Ascending aorta (tissue), 2 donors: ENCODE data around the gene KLHL25. TPM values are rescaled to one million over a fixed set of nuclear protein-coding genes. Genes with fewer than 3 reads are reported as not detected.
A peak's percentile ranks its signal among the peaks of the same experiment; 100 is the strongest.
"Not testable (repeated sequence)": the region's sequence is repeated elsewhere in the genome, so short reads cannot be mapped to it uniquely, and the experiment has no call there.

Experiments used
- DNase-seq, 2 donors: peaks; one replicate each; pipeline ENCODE4 v3.0.0-alpha.2; 2019; ENCODE audit warnings: low spot score in 2 of 2
- H3K27ac ChIP-seq, 2 donors: fragments of 200-600 bp; sonication (generic); one replicate each; pipeline ENCODE4 v1.5.1; 2016 to 2017; ENCODE audit warnings: mild to moderate bottlenecking in 1 of 2
- H3K27me3 ChIP-seq: fragments of 200-600 bp; sonication (generic); one replicate; pipeline ENCODE4 v1.5.1; 2017
- H3K36me3 ChIP-seq, 2 donors: fragments of 200-600 bp; sonication (generic); one replicate each; pipeline ENCODE4 v1.5.1; 2016
- H3K4me1 ChIP-seq, 2 donors: fragments of 200-600 bp; sonication (generic); one replicate each; pipeline ENCODE4 v1.5.1; 2016 to 2017; ENCODE audit warnings: mild to moderate bottlenecking in 1 of 2
- H3K4me3 ChIP-seq, 2 donors: fragments of 200-600 bp; sonication (generic); one replicate each; pipeline ENCODE4 v1.5.1; 2016 to 2017; ENCODE audit warnings: mild to moderate bottlenecking in 1 of 2
- H3K9me3 ChIP-seq, 2 donors: fragments of 200-600 bp; sonication (generic); one replicate each; pipeline ENCODE4 v1.5.1; 2016
- CTCF ChIP-seq, 3 experiments: fragments of 200-600 bp in 2 of 3; fragments of 450-650 bp in 1 of 3; sonication (generic) in 2 of 3; IDR thresholded peaks; one replicate each; pipeline ENCODE4 v1.5.1; 2016 to 2019; ENCODE audit warnings: antibody characterized with exemption in 3 of 3, mild to moderate bottlenecking in 1 of 3, moderate library complexity in 1 of 3
- intact Hi-C: fragments of 100-400 bp; cut with DNase I; formaldehyde crosslinking; loops from one replicate; pipeline ENCODE4 v1.15.1; 2023
- total RNA-seq: library from RNA; depleted of rRNA; stranded (reverse); fragments of >200 nt; gene quantifications from one replicate; pipeline ENCODE4 v1.1.0, GENCODE V29; 2016

The KLHL25 gene
- total RNA-seq, 1 donor from 2014 or later: 12.6 TPM

DNA sequence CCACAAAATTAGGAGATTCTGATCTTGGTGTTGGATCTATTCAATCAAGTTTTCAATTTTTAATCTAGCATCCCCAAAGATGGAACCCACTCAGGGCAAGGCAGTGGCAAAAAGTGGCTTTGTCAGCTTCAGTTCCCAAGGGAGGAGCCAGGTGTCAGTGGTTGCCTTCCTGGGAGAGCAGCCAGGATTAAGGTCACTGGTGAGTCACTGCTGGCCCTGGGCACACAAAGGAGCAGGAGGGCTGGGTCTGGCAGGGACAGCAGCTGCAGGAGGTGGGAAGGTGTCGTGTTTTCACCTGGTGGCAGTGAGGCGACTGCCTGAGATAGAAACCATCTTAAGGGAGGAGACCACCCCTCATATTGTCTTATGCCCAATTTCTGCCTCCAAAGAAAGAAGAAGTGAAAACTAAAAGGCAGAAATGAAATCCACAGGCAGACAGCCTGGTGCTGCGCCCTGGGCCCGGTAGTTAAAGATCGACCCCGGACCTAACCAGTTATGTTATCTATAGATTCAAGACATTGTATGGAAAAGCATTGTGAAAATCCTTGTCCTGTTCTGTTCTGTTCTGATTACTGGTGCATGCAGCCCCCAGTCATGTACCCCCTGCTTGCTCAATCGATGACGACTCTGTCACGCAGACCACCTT lies 5.9 kb upstream of the KLHL25 start:
- DNase-seq: peak in 1 of 2 donors; percentile 61

GRCh38 chr15:85796371-85796770 lies 1.6 kb upstream of the KLHL25 start:
- not testable (repeated sequence) for H3K36me3 ChIP-seq, H3K9me3 ChIP-seq, H3K27ac ChIP-seq, H3K27me3 ChIP-seq, H3K4me3 ChIP-seq
- intact Hi-C loops: loop anchor here (5.0 kb wide), 1 partner anchor 34 kb away; no protein-coding TSS in a partner anchor
- H3K4me1 ChIP-seq: peaks cover 0 to 11% of the 10 kb centered on the region in 2 donors
- peak in 1 of 2 donors; percentile 45 for DNase-seq

More for the DNA sequence above, 5.9 kb upstream of the KLHL25 start:
- Histone ChIP-seq H3K9me3 (no peaks in the 10 kb centered on the region), H3K36me3 (no peaks in the 10 kb centered on the region), H3K4me1 (no peaks in the 10 kb centered on the region), H3K27ac (no peak overlapping the region), H3K27me3 (no peaks in the 10 kb centered on the region), H3K4me3 (no peak overlapping the region)
- TF ChIP-seq CTCF (IDR thresholded peaks at IDR 0.05): no peak
- intact Hi-C loops: no loop called here

DNA sequence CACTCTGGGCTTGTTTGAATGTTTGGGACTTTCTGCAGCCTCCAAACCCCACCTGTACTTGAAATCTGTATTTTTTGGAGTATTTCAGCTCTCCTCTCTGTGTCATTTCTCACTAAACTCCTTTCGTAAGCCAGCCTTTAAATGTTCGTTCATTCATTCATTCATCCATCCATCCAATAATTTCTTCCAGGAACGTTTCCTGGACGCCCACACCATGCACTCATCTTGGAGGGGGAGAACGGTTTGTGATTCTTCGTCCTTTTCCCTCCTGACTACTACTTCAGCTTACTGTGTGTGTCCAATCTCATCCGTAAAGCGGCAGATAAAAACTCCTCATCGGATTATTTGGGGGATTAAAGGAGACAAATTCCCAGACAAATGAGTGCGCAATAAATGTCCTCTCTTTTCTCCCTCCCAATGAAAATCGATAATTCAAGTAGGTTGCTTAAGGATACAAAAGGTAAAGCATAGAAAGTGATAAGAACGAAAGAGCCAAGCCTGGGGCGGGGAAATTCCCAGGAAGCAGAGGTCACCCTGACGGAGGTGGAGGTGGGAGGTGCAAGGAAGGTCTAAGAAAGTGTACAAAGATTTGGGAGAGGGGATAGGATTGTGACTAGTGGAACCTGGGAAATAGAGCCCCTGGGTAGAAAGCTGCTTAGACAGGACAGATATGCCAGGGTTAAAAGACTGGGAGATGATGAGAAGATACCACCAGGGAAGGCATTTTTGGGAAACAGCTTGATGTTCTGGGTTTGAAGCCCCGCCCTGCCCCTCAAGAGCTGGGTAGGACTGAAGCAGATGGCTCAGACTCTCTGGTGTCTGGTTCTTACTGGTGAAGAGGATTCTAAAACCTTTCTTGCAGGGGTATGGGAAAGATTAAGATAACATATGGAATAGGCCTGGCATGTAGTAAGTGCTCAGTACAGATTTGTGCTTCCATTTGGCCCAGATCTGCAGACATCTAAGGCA lies 896 bp upstream of the KLHL25 start:
- H3K4me3 ChIP-seq: peak overlapping the region in 1 of 2 donors; percentile 75
- H3K4me1 ChIP-seq: peaks cover 0 to 11% of the 10 kb centered on the region in 2 donors
- no peak for TF ChIP-seq CTCF (IDR thresholded peaks at IDR 0.05)
- no peak overlapping the region for H3K27ac ChIP-seq
- DNase-seq: peak in 1 of 2 donors; percentile 59
- no peaks in the 10 kb centered on the region for H3K27me3 ChIP-seq
- no peaks in the 10 kb centered on the region for H3K9me3 ChIP-seq
- H3K36me3 ChIP-seq: no peaks in the 10 kb centered on the region
- intact Hi-C loops: loop anchor here (2.0 to 5.0 kb wide), 2 partner anchors 33 to 65 kb away; no protein-coding TSS in a partner anchor

DNA sequence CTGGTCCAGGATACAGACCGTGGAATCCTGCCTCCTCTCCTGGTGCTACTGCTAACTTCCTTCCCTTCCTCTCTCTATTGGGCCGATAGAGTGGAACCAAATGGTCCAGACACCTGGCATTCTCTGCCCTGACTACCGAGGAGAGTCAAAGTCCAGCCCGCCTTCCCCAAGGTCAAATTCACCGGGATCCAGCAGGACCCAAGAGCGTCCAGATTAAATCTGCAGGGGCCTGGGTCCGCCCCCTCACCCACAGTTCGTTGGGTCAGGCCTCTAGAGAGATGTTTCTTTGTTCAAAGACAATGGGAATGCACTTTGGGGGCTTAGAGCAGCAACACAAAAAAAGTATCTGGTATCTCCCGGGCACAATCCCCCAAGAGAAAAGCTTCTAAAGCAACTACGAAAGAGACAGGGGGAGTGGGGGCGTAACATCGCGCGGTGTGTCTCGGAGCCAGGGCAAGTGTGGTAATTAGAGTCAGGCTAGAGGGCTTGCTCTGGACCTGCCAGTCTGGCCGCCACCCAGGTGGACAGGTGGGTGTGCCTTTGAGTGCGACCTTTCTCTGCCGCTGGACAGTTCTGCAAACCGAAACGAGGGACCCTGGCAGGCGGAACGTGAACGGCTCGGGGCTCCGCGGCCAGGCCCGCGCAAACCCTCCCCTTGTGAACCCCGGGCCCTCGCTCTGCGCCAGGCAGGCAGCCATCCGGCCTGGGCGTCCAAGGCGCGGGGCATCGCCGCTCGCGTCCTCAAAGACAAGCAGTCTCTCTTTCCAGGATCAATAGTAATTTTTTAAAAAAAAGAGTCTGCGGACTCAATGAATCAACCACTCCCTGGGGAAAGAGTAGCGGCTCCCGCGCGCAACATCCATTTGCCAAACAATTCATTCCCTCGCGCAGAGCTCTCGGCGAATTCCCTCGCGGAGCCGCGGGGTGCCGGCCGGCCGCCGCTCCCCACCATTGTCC lies 806 bp downstream of the KLHL25 start:
- H3K9me3 ChIP-seq: no peaks in the 10 kb centered on the region
- intact Hi-C loops: loop anchor here (2.0 kb wide), 1 partner anchor 63 kb away; no protein-coding TSS in a partner anchor
- peak overlapping the region; percentile 90 to 91 for H3K27ac ChIP-seq
- DNase-seq: peak in 1 of 2 donors; percentile 51
- no peak for TF ChIP-seq CTCF (IDR thresholded peaks at IDR 0.05)
- H3K36me3 ChIP-seq: no peaks in the 10 kb centered on the region
- no peaks in the 10 kb centered on the region for H3K27me3 ChIP-seq
- H3K4me1 ChIP-seq: peaks cover 0 to 11% of the 10 kb centered on the region in 2 donors
- H3K4me3 ChIP-seq: peak overlapping the region; percentile 75 to 77

DNA sequence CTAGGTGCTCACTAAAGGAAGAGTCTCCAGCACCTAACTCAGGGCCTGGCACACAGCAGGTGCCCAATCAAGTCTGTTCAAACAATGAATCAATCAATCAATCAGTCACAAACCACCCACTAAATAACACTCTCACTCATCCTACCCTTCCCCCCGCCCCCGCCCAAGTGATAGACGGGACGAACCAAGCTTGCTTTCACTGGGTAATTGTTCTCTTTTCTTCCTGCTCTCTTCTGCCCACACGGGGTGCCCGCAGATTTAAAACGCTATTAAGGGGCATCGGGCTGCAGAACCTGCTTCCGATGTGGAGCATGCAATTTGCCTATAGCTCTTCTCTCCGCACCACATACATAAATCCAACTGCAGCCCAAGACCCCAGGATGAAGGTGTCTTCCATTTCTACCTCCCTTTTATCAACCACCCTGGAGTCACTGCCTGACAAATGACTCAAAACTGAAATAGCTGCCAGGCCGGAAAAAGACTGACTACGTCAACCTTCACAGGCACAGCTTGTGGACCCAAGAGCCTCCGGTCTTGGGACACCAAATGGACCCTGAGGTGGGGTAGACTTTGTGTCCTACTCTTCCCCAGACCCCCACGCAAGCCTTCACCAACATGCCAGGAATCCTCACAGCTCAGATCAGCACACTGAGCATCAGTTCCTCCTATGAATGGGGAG lies 1.7 kb downstream of the KLHL25 start:
- H3K27ac ChIP-seq: peak overlapping the region in 1 of 2 donors; percentile 90
- intact Hi-C loops: no loop called here

More for the DNA sequence above, 1.7 kb downstream of the KLHL25 start:
- no peak for DNase-seq
- Histone ChIP-seq H3K27me3 (no peaks in the 10 kb centered on the region), H3K9me3 (no peaks in the 10 kb centered on the region), H3K4me3 (peak overlapping the region; percentile 75 to 77), H3K36me3 (no peaks in the 10 kb centered on the region), H3K4me1 (peaks cover 0 to 11% of the 10 kb centered on the region in 2 donors)
- TF ChIP-seq CTCF (IDR thresholded peaks at IDR 0.05): no peak
